ENCODE data around the gene VCAN.

The VCAN gene

DNA sequence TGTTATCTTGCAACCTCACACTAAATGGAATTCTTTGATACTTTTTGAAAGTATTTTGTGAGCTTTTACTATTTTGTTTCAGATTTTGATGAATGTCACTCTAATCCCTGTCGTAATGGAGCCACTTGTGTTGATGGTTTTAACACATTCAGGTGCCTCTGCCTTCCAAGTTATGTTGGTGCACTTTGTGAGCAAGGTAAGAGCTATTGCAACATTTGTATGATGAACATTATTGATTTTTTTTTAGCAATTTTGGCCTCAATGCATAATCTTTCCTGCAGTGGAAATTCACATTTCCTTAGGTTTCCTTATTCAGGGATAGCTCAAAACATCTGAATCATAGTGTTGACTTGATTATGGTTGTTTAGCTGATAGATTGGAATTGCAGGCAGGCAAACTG, 76.3 kb downstream of the VCAN start:
- Mint-ChIP-seq H3K36me3 (ENCODE audit: low read depth) (no peaks in the 10 kb centered on the region), H3K4me3 (no peak overlapping the region), H3K9me3 (no peaks in the 10 kb centered on the region), H3K4me1 (ENCODE audit: low read depth) (no peaks in the 10 kb centered on the region), H3K27ac (no peak overlapping the region), H3K27me3 (ENCODE audit: low read depth) (peaks cover 6% of the 10 kb centered on the region)

DNA sequence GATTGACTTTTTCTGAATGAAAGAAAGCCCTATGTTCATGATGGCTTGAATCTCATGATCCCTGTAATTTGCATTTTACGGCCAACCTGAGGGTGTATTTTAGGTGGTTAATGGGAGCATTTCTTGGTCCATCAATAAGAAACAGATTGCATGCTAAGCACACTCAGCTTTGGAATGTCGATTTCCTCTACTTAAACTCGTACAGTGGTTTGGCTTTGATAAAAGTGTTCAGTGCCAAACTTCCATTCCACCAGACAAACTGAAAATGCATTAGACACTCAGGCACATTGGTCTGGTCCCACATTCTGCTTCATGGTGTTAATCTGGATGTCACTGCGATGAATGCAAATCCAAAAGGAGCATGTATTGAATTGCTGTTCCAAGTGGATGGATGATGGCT, 77.0 kb downstream of the VCAN start:
- no peaks in the 10 kb centered on the region for H3K36me3 Mint-ChIP-seq (ENCODE audit: low read depth)
- H3K27me3 Mint-ChIP-seq (ENCODE audit: low read depth) = peaks cover 6% of the 10 kb centered on the region
- no peak overlapping the region for H3K27ac Mint-ChIP-seq
- H3K9me3 Mint-ChIP-seq = no peaks in the 10 kb centered on the region
- H3K4me3 Mint-ChIP-seq = no peak overlapping the region
- no peaks in the 10 kb centered on the region for H3K4me1 Mint-ChIP-seq (ENCODE audit: low read depth)

DNA sequence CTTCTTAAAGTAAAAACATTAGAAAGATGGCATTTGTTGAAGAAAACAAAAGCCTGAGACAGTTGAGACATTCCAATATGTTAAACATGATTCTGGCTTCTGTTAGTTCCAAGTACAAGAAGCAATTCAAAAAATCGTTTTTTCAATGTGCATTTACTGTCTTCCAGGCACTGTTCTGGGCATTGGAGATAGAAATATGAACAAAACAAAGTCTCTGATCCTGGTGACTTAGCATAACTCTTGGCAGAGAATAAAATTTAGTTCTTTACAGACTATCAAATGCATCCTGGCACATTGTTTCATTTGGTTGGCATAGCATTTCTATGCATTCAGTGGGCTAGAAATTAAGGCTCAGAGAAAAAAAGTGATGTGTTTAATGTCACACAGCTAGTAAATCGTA, 77.5 kb downstream of the VCAN start:
- no peak overlapping the region for H3K27ac Mint-ChIP-seq
- H3K4me3 Mint-ChIP-seq = no peak overlapping the region
- no peaks in the 10 kb centered on the region for H3K9me3 Mint-ChIP-seq
- no peaks in the 10 kb centered on the region for H3K4me1 Mint-ChIP-seq (ENCODE audit: low read depth)
- peaks cover 3% of the 10 kb centered on the region for H3K27me3 Mint-ChIP-seq (ENCODE audit: low read depth)
- H3K36me3 Mint-ChIP-seq (ENCODE audit: low read depth) = no peaks in the 10 kb centered on the region

- Mint-ChIP-seq H3K36me3 (ENCODE audit: low read depth) (no peaks in the 10 kb centered on the region), H3K27ac (no peak overlapping the region)
These were observed 78.1 kb downstream of the VCAN start for GRCh38 chr5:83549674-83550073.

GRCh38 chr5:83551821-83552220, 80.3 kb downstream of the VCAN start:
- H3K4me1 Mint-ChIP-seq (ENCODE audit: low read depth) = no peaks in the 10 kb centered on the region
- H3K27ac Mint-ChIP-seq = no peak overlapping the region
- H3K9me3 Mint-ChIP-seq = no peaks in the 10 kb centered on the region
- H3K27me3 Mint-ChIP-seq (ENCODE audit: low read depth) = peaks cover 3% of the 10 kb centered on the region
- no peaks in the 10 kb centered on the region for H3K36me3 Mint-ChIP-seq (ENCODE audit: low read depth)
- no peak overlapping the region for H3K4me3 Mint-ChIP-seq

More at GRCh38 chr5:83549674-83550073, 78.1 kb downstream of the VCAN start:
- Mint-ChIP-seq H3K4me1 (ENCODE audit: low read depth) (no peaks in the 10 kb centered on the region), H3K27me3 (ENCODE audit: low read depth) (peaks cover 3% of the 10 kb centered on the region), H3K9me3 (no peaks in the 10 kb centered on the region), H3K4me3 (no peak overlapping the region)

DNA sequence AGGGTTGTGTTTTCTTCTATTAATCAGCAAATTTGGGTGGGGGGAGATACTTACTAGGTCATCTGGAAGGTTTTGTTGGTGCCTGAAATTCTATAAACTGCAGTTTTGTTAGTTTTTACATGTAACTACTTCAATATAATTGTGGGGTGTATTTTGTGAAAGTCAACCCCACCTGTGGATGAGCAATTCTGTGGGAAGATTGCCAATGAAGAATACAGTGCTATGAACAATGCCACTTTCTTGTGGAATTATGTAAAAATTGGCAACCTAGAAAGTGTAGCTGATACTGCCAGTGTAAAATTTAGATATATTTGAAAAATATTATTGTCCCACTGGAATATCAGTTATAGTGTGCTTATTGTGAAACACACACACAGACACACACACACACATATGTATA, 80.7 kb downstream of the VCAN start:
- no peaks in the 10 kb centered on the region for H3K36me3 Mint-ChIP-seq (ENCODE audit: low read depth)
- no peaks in the 10 kb centered on the region for H3K9me3 Mint-ChIP-seq
- H3K27me3 Mint-ChIP-seq (ENCODE audit: low read depth) = peaks cover 2% of the 10 kb centered on the region
- no peaks in the 10 kb centered on the region for H3K4me1 Mint-ChIP-seq (ENCODE audit: low read depth)
- no peak overlapping the region for H3K27ac Mint-ChIP-seq
- H3K4me3 Mint-ChIP-seq = no peak overlapping the region

DNA sequence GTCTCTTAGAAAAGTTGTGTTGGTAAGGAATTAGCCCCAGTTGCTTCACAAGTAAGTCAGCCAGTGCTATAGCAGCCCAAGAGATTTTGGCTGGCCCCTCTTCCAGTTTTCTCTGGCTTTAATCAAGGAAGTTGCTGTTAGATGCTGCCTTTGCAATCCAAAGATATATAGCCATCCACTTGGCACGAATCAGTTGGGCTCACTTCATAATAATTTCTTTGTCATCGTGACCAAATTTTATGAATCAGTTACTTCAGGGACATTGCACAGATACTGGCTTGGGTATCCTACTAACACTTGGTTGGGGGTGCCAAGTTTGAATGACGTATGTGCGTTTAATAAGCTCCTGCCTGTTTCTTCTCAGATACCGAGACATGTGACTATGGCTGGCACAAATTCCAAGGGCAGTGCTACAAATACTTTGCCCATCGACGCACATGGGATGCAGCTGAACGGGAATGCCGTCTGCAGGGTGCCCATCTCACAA, 81.5 kb downstream of the VCAN start:
- Mint-ChIP-seq H3K27me3 (ENCODE audit: low read depth) (no peaks in the 10 kb centered on the region), H3K27ac (no peak overlapping the region), H3K4me3 (no peak overlapping the region)

GRCh38 chr5:83554133-83554532, 82.6 kb downstream of the VCAN start:
- H3K36me3 Mint-ChIP-seq (ENCODE audit: low read depth) = no peaks in the 10 kb centered on the region
- no peaks in the 10 kb centered on the region for H3K9me3 Mint-ChIP-seq
- no peaks in the 10 kb centered on the region for H3K4me1 Mint-ChIP-seq (ENCODE audit: low read depth)
- no peak overlapping the region for H3K4me3 Mint-ChIP-seq
- no peak overlapping the region for H3K27ac Mint-ChIP-seq
- H3K27me3 Mint-ChIP-seq (ENCODE audit: low read depth) = no peaks in the 10 kb centered on the region

More for the DNA sequence above, 81.5 kb downstream of the VCAN start:
- Mint-ChIP-seq H3K4me1 (ENCODE audit: low read depth) (no peaks in the 10 kb centered on the region), H3K9me3 (no peaks in the 10 kb centered on the region), H3K36me3 (ENCODE audit: low read depth) (no peaks in the 10 kb centered on the region)

- no peaks in the 10 kb centered on the region for H3K36me3 Mint-ChIP-seq (ENCODE audit: low read depth)
- H3K27me3 Mint-ChIP-seq (ENCODE audit: low read depth) = no peaks in the 10 kb centered on the region
- no peaks in the 10 kb centered on the region for H3K4me1 Mint-ChIP-seq (ENCODE audit: low read depth)
- H3K9me3 Mint-ChIP-seq = no peaks in the 10 kb centered on the region
- H3K4me3 Mint-ChIP-seq = no peak overlapping the region
- H3K27ac Mint-ChIP-seq = no peak overlapping the region
These were observed 83.1 kb downstream of the VCAN start for GRCh38 chr5:83554686-83555085.

- Mint-ChIP-seq H3K9me3 (no peaks in the 10 kb centered on the region), H3K27me3 (ENCODE audit: low read depth) (no peaks in the 10 kb centered on the region), H3K4me3 (no peak overlapping the region), H3K4me1 (ENCODE audit: low read depth) (no peaks in the 10 kb centered on the region), H3K36me3 (ENCODE audit: low read depth) (no peaks in the 10 kb centered on the region), H3K27ac (no peak overlapping the region)
These were observed 83.7 kb downstream of the VCAN start for GRCh38 chr5:83555263-83555662.

DNA sequence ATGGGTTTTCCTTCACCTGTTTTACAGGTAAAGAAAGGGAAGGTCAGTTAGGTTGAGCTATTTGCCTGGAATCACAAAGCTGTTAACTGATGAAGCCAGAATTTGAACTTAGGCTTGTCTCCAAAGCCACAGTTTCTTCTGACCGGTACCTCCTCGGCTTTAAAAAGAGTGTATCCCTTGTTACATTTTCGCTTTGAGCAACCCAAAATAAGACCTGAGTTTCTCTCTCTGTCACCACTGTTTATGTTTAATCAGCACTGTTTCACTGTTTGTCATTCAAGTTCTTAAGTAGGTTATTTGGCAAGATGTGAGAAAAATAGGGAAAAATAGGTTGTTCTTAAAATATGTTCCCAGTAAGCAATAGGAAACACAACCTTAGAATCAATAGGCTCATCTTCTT, 84.6 kb downstream of the VCAN start:
- H3K27ac Mint-ChIP-seq = no peak overlapping the region

DNA sequence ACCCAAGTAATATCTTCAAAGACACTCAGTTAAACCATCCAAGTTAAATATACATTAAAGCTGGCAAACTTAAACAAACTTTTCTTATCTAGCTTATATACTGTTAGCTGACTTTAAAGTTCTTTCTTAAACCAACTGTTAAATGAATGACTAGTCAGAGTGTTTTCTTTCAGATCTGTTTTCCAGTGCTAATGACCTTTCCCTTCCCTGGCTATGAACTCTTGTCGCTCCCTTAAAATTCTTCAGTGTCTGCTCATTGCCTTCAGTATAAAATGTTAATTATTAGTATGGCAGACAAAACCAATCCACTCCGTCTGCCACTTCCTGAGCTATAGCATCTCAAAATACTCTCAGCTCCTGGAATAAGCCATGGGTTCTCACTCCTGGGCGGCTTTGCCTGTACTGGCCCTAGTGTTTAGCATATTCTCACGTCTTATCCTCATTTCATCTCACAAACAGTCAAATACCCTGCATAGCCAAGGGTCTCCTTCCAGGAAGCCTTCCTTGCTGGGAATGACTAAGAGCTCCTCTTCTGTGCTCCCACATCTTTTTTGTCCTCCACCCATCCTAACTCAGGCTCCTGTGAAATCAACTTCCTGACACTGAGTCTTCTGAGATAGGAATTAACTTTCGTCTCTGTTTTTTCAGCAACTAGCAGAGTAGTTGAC, 87.7 kb downstream of the VCAN start:
- Mint-ChIP-seq H3K9me3 (no peaks in the 10 kb centered on the region), H3K4me1 (ENCODE audit: low read depth) (no peaks in the 10 kb centered on the region), H3K36me3 (ENCODE audit: low read depth) (no peaks in the 10 kb centered on the region), H3K27ac (no peak overlapping the region), H3K4me3 (no peak overlapping the region), H3K27me3 (ENCODE audit: low read depth) (peaks cover 20% of the 10 kb centered on the region)

More for the DNA sequence above, 84.6 kb downstream of the VCAN start:
- H3K4me1 Mint-ChIP-seq (ENCODE audit: low read depth) = no peaks in the 10 kb centered on the region
- no peak overlapping the region for H3K4me3 Mint-ChIP-seq
- H3K9me3 Mint-ChIP-seq = no peaks in the 10 kb centered on the region
- H3K27me3 Mint-ChIP-seq (ENCODE audit: low read depth) = no peaks in the 10 kb centered on the region
- H3K36me3 Mint-ChIP-seq (ENCODE audit: low read depth) = no peaks in the 10 kb centered on the region

DNA sequence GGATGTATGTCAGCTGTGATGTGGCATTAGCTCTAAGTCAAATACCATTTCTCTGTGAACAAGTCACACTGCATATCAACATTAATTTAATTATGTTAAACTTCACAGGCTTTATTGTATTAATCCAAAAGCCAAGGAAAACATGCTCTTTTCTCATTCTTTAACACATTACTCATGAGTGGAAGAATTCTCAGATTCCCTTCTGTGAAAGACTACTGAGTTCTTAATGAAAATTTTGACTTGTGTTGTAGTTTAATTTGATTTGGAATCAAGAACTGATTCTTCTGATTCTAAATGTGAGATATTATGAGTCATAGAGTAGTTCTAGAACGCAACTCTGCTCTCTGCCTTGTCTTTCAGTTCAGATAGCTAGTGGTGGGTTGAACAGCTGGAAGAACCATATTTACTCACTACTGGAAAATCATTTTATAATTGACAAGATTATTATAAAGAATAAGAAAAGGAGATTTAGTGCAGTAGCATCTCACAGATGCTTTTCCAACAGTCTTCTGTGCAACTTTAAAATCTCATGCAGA, 90.6 kb downstream of the VCAN start:
- Mint-ChIP-seq H3K36me3 (ENCODE audit: low read depth) (no peaks in the 10 kb centered on the region), H3K27ac (no peak overlapping the region), H3K27me3 (ENCODE audit: low read depth) (peaks cover 27% of the 10 kb centered on the region), H3K4me1 (ENCODE audit: low read depth) (no peaks in the 10 kb centered on the region), H3K4me3 (no peak overlapping the region), H3K9me3 (no peaks in the 10 kb centered on the region)

- no peak overlapping the region for H3K4me3 Mint-ChIP-seq
- no peaks in the 10 kb centered on the region for H3K36me3 Mint-ChIP-seq (ENCODE audit: low read depth)
- H3K27ac Mint-ChIP-seq = no peak overlapping the region
- no peaks in the 10 kb centered on the region for H3K9me3 Mint-ChIP-seq
- peaks cover 27% of the 10 kb centered on the region for H3K27me3 Mint-ChIP-seq (ENCODE audit: low read depth)
- H3K4me1 Mint-ChIP-seq (ENCODE audit: low read depth) = no peaks in the 10 kb centered on the region
These were observed 91.4 kb downstream of the VCAN start for GRCh38 chr5:83562791-83563557.

GRCh38 chr5:83563631-83564030, 92.1 kb downstream of the VCAN start:
- Mint-ChIP-seq H3K4me1 (ENCODE audit: low read depth) (no peaks in the 10 kb centered on the region), H3K27ac (no peak overlapping the region), H3K9me3 (no peaks in the 10 kb centered on the region), H3K4me3 (no peak overlapping the region), H3K27me3 (ENCODE audit: low read depth) (peaks cover 27% of the 10 kb centered on the region), H3K36me3 (ENCODE audit: low read depth) (no peaks in the 10 kb centered on the region)

Measured in T-helper 1 cell treated with Interleukin-12 subunit alpha and Interleukin-12 subunit beta and Interleukin-4 antibody, amounts not matched to agents 30 μg/mL and 1 μg/mL, for 36 hours (primary cell).